SK-N-SH treated with all-trans-retinoic acid at 6 μM for 48 hours (cell line): Measurements from ENCODE around the gene NEK7.

Experiments used
- BACH2 ChIP-seq: fragments of 250-450 bp; sonication (Bioruptor Pico); IDR thresholded peaks from 2 replicates; pipeline ENCODE4 v1.9.0; 2021; ENCODE audit warnings: mild to moderate bottlenecking, borderline replicate concordance
- ESRRG ChIP-seq: fragments of 250-450 bp; sonication (Bioruptor Pico); IDR thresholded peaks from 2 replicates; pipeline ENCODE4 v1.6.1; 2021; ENCODE audit warnings: mild to moderate bottlenecking
- ISL1 ChIP-seq: fragments of 250-450 bp; sonication (Bioruptor Pico); IDR thresholded peaks from 2 replicates; pipeline ENCODE4 v2.1.2; 2022; ENCODE audit warnings: mild to moderate bottlenecking, moderate library complexity
- OSR1 ChIP-seq: fragments of 250-450 bp; sonication (Bioruptor Pico); IDR thresholded peaks from 2 replicates; pipeline ENCODE4 v1.8.0; 2022; ENCODE audit warnings: moderate library complexity, mild to moderate bottlenecking, inconsistent platforms
- TSHZ2 ChIP-seq: fragments of 250-450 bp; sonication (Bioruptor Pico); IDR thresholded peaks from 2 replicates; pipeline ENCODE4 v1.5.0; 2020; ENCODE audit warnings: mild to moderate bottlenecking, moderate library complexity
- TF ChIP-seq, protein P1 (sequence below): fragments of 250-450 bp; sonication (Bioruptor Pico); IDR thresholded peaks from 2 replicates; pipeline ENCODE4 v1.8.0; 2020; ENCODE audit warnings: mild to moderate bottlenecking, moderate library complexity, borderline replicate concordance

DNA sequence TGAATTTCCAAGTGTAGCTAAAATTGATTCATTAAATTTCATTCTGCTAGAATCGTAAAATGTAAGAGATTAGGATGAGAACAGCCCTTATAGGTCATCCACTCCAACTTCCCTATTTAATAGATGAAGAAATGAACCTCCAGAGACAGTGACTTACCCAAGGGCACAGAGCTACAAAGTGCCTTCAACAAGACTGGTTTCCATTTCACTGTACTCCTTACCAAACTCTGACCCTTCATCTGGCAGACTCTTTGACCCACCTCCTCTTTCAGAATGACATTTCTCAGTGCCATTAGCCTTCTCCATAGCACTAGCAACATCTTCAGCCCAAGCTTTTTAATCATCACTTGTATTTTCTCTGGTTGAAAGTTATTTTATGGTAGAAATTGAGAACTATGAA is 161.3 kb downstream of the NEK7 start:
- no peak for TF ChIP-seq TSHZ2 (CRISPR knock-in tag)
- TF ChIP-seq ISL1 (CRISPR knock-in tag): no peak
- no peak for TF ChIP-seq BACH2
- no peak for TF ChIP-seq ESRRG (CRISPR knock-in tag)
- TF ChIP-seq, protein P1, sequence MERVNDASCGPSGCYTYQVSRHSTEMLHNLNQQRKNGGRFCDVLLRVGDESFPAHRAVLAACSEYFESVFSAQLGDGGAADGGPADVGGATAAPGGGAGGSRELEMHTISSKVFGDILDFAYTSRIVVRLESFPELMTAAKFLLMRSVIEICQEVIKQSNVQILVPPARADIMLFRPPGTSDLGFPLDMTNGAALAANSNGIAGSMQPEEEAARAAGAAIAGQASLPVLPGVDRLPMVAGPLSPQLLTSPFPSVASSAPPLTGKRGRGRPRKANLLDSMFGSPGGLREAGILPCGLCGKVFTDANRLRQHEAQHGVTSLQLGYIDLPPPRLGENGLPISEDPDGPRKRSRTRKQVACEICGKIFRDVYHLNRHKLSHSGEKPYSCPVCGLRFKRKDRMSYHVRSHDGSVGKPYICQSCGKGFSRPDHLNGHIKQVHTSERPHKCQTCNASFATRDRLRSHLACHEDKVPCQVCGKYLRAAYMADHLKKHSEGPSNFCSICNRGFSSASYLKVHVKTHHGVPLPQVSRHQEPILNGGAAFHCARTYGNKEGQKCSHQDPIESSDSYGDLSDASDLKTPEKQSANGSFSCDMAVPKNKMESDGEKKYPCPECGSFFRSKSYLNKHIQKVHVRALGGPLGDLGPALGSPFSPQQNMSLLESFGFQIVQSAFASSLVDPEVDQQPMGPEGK (CRISPR knock-in tag): no peak
- TF ChIP-seq OSR1 (CRISPR knock-in tag): no peak
